HCEC 1CT (cell line): Measurements from ENCODE around the gene AHSA1.

Source experiments
- DNase-seq: peaks from one replicate; pipeline ENCODE4 v3.0.0-alpha.2; 2017

AHSA1 gene

GRCh38 chr14:77474479-77475177 lies 16.7 kb downstream of the AHSA1 start:
- no peak for DNase-seq

- DNase-seq, result no peak
Observed at GRCh38 chr14:77475432-77476115, 17.7 kb downstream of the AHSA1 start.

GRCh38 chr14:77478029-77478428 lies 20.1 kb downstream of the AHSA1 start:
- no peak for DNase-seq

- no peak for DNase-seq
Observed at GRCh38 chr14:77478796-77479195, 20.9 kb downstream of the AHSA1 start.

GRCh38 chr14:77482422-77482821 lies 24.5 kb downstream of the AHSA1 start:
- DNase-seq, result no peak

- no peak for DNase-seq
Observed at GRCh38 chr14:77485256-77485655, 27.4 kb downstream of the AHSA1 start.

GRCh38 chr14:77485901-77486678 lies 28.2 kb downstream of the AHSA1 start:
- DNase-seq, result peak; percentile 54

GRCh38 chr14:77488558-77488957 lies 30.7 kb downstream of the AHSA1 start:
- DNase-seq, result no peak

- DNase-seq, result no peak
Observed at GRCh38 chr14:77489041-77489440, 31.1 kb downstream of the AHSA1 start.

GRCh38 chr14:77490347-77490986 lies 32.6 kb downstream of the AHSA1 start:
- DNase-seq, result no peak

GRCh38 chr14:77491056-77491455 lies 33.2 kb downstream of the AHSA1 start:
- no peak for DNase-seq

GRCh38 chr14:77495334-77495733 lies 37.4 kb downstream of the AHSA1 start:
- DNase-seq, result no peak

- no peak for DNase-seq
Observed at GRCh38 chr14:77498120-77498979, 40.5 kb downstream of the AHSA1 start, which contains the start of gene ISM2. Gene ISM2 (minus strand): TSS chr14:77498816. CDS start chr14:77498793, 23 bp downstream.

- DNase-seq, result no peak
Observed at GRCh38 chr14:77498984-77499527, 41.2 kb downstream of the AHSA1 start.

GRCh38 chr14:77502109-77502782 lies 44.4 kb downstream of the AHSA1 start:
- DNase-seq, result no peak

GRCh38 chr14:77503138-77503537 lies 45.2 kb downstream of the AHSA1 start:
- no peak for DNase-seq

GRCh38 chr14:77505031-77505430 lies 47.1 kb downstream of the AHSA1 start:
- no peak for DNase-seq

- DNase-seq, result no peak
Observed at GRCh38 chr14:77507762-77508161, 49.9 kb downstream of the AHSA1 start.

GRCh38 chr14:77508249-77508648 lies 50.4 kb downstream of the AHSA1 start:
- peak; percentile 75 for DNase-seq

- DNase-seq, result no peak
Observed at GRCh38 chr14:77508876-77509275, 51.0 kb downstream of the AHSA1 start.

- no peak for DNase-seq
Observed at GRCh38 chr14:77509366-77509765, 51.5 kb downstream of the AHSA1 start.
